ENCODE data around the gene MB21D2. TPM values are rescaled to one million over a fixed set of nuclear protein-coding genes. Genes with fewer than 3 reads are reported as not detected.

The MB21D2 gene
- total RNA-seq, 1 donor from 2014 or later, result 15.1 TPM

- H3K4me1 ChIP-seq, result no peaks in the 10 kb centered on the region
- no peaks in the 10 kb centered on the region for H3K79me2 ChIP-seq (ENCODE audit: low read depth)
- Mint-ChIP-seq H3K4me1 (no peaks in the 10 kb centered on the region), H3K4me3 (no peak overlapping the region), H3K36me3 (no peaks in the 10 kb centered on the region), H3K9me3 (no peaks in the 10 kb centered on the region), H3K27ac (no peak overlapping the region), H3K27me3 (ENCODE audit: insufficient read depth, low read depth) (peaks cover 4% of the 10 kb centered on the region)
- no peaks in the 10 kb centered on the region for H3K9me3 ChIP-seq (ENCODE audit: low read depth)
- DNase-seq (ENCODE audit: low spot score), result no peak
- no peak overlapping the region for H3K27ac ChIP-seq
- H3K9ac ChIP-seq, result no peak overlapping the region
- H3K27me3 ChIP-seq, result no peaks in the 10 kb centered on the region
- H3F3A ChIP-seq (ENCODE audit: low read depth), result no peaks in the 10 kb centered on the region
- no peaks in the 10 kb centered on the region for H3K36me3 ChIP-seq
- no peak overlapping the region for H3K4me2 ChIP-seq
- TF ChIP-seq CTCF (IDR thresholded peaks at IDR 0.05) (no peak), EZH2 (IDR thresholded peaks at IDR 0.05) (no peak), EZH2phosphoT487 (IDR thresholded peaks at IDR 0.05) (no peak)
- no peak overlapping the region for H2AFZ ChIP-seq (replicated peaks)
- H4K20me1 ChIP-seq (ENCODE audit: low read depth), result no peaks in the 10 kb centered on the region
- H3K4me3 ChIP-seq, result no peak overlapping the region
These were observed 15.6 kb upstream of the MB21D2 start for GRCh38 chr3:192933259-192933658.

DNA sequence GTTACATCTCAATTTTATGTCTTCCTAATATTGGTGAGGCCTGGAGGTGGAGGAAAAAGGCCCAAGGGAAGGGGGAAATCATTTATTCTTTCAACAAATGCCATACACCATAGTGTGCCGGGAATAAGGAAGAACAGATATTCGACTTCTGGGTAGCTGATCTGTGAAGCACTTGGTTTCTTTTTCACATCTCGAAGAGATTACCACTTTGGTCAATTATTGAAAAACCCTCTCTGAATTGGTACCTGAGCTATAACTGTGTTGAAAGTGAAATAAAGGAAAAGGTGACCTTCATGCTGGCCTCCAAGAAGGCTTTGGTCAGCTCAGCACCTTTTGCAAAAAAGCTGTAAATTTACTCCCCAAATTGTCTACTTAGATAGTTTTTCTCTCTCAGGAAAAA lies 14.2 kb upstream of the MB21D2 start:
- Histone ChIP-seq H4K20me1 (ENCODE audit: low read depth) (no peaks in the 10 kb centered on the region), H3K9me3 (ENCODE audit: low read depth) (no peaks in the 10 kb centered on the region), H3K27ac (no peak overlapping the region), H3K4me1 (peaks cover 5% of the 10 kb centered on the region), H2AFZ (replicated peaks) (no peak overlapping the region), H3K9ac (no peak overlapping the region), H3K4me3 (no peak overlapping the region), H3K36me3 (no peaks in the 10 kb centered on the region), H3K4me2 (no peak overlapping the region), H3F3A (ENCODE audit: low read depth) (no peaks in the 10 kb centered on the region), H3K27me3 (no peaks in the 10 kb centered on the region), H3K79me2 (ENCODE audit: low read depth) (no peaks in the 10 kb centered on the region)
- peaks cover 4% of the 10 kb centered on the region for H3K27me3 Mint-ChIP-seq (ENCODE audit: insufficient read depth, low read depth)
- no peak for DNase-seq (ENCODE audit: low spot score)
- no peak overlapping the region for H3K4me3 Mint-ChIP-seq
- no peak overlapping the region for H3K27ac Mint-ChIP-seq
- no peaks in the 10 kb centered on the region for H3K36me3 Mint-ChIP-seq
- peaks cover 5% of the 10 kb centered on the region for H3K4me1 Mint-ChIP-seq
- TF ChIP-seq EZH2 (IDR thresholded peaks at IDR 0.05), result no peak
- no peak for TF ChIP-seq CTCF (IDR thresholded peaks at IDR 0.05)
- no peak for TF ChIP-seq EZH2phosphoT487 (IDR thresholded peaks at IDR 0.05)
- H3K9me3 Mint-ChIP-seq, result no peaks in the 10 kb centered on the region

DNA sequence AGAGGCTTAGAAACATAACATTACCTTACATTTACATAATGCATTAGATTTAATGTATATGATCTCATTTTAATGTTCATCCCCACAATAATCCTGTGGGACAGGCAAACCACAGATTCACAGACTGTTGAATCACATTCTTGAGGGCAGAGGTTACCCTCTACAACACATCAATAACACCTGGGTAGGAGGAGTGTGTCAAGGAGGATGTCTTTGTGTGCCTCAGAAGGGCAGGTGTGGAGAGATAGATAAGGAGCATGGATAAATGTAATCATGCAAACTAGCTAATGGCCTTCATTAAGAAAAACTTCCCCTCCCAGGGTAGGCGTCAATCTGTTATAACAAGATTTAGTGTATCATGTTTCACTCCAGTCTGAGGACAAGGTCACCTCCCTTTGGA lies 12.9 kb upstream of the MB21D2 start:
- no peaks in the 10 kb centered on the region for H3K27me3 ChIP-seq
- no peaks in the 10 kb centered on the region for H3K9me3 ChIP-seq (ENCODE audit: low read depth)
- H3K79me2 ChIP-seq (ENCODE audit: low read depth), result no peaks in the 10 kb centered on the region
- Mint-ChIP-seq H3K27me3 (ENCODE audit: insufficient read depth, low read depth) (peaks cover 4% of the 10 kb centered on the region), H3K36me3 (no peaks in the 10 kb centered on the region), H3K27ac (no peak overlapping the region), H3K4me3 (no peak overlapping the region), H3K4me1 (peaks cover 5% of the 10 kb centered on the region), H3K9me3 (no peaks in the 10 kb centered on the region)
- H3F3A ChIP-seq (ENCODE audit: low read depth), result no peaks in the 10 kb centered on the region
- no peak overlapping the region for H2AFZ ChIP-seq (replicated peaks)
- peaks cover 5% of the 10 kb centered on the region for H3K4me1 ChIP-seq
- H3K36me3 ChIP-seq, result no peaks in the 10 kb centered on the region
- TF ChIP-seq CTCF (IDR thresholded peaks at IDR 0.05) (no peak), EZH2 (IDR thresholded peaks at IDR 0.05) (no peak), EZH2phosphoT487 (IDR thresholded peaks at IDR 0.05) (no peak)
- H3K4me3 ChIP-seq, result no peak overlapping the region
- DNase-seq (ENCODE audit: low spot score), result no peak
- H3K9ac ChIP-seq, result no peak overlapping the region
- no peak overlapping the region for H3K4me2 ChIP-seq
- no peaks in the 10 kb centered on the region for H4K20me1 ChIP-seq (ENCODE audit: low read depth)
- H3K27ac ChIP-seq, result no peak overlapping the region
